Activated naive CD4-positive, alpha-beta T cell treated with anti-CD3 and anti-CD28 coated beads, Interleukin-2, amount 50 U/mL, for 24 hours (primary cell): ENCODE measurements around the gene ITFG1.
"Not testable (repeated sequence)": the region's sequence is repeated elsewhere in the genome, so short reads cannot be mapped to it uniquely, and the experiment has no call there.

Experiments
- H3K27ac Mint-ChIP-seq: one replicate; pipeline ENCODE4 v1.8.0; 2021; ENCODE audit warnings: mild to moderate bottlenecking, mixed read lengths
- H3K27me3 Mint-ChIP-seq: one replicate; pipeline ENCODE4 v1.8.0; 2021; ENCODE audit warnings: mixed read lengths
- H3K36me3 Mint-ChIP-seq: one replicate; pipeline ENCODE4 v1.8.0; 2021; ENCODE audit warnings: mixed read lengths
- H3K4me1 Mint-ChIP-seq: one replicate; pipeline ENCODE4 v1.8.0; 2021; ENCODE audit warnings: mixed read lengths
- H3K4me3 Mint-ChIP-seq: one replicate; pipeline ENCODE4 v1.8.0; 2021; ENCODE audit warnings: mild to moderate bottlenecking, mixed read lengths
- H3K9me3 Mint-ChIP-seq: one replicate; pipeline ENCODE4 v1.8.0; 2021; ENCODE audit warnings: mixed read lengths

Gene ITFG1

DNA sequence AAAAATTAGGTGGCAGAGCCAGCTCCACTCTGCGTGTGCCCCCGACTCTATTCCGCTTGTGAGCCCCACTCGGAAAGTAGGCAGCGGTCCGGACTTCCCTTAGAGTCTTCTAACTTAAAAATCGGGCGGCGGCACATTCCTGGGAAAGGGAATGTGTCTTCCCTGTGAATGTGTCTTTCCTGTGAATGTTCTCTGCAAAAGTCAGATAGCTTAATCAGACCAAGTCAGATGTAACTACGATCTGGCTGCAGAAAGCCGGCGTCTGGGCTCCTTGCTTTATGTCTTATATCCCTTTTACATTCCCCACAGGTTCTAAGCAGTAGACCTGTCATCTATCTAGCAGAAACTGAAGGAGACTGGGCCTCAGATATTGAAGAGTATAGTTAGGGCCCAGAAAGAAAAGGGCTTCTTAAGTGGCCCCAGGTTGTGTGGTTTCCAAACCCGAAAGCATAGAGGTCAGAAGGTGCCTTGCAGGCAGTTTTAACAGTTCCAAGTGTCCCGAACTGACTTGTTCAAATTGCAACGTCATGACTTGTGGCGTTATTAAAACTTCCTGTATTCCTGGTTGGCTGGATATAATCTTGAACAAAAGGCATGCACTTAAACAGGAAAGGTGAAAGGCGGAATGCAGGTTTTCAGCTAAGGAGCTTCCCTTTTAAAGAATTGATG, 869 bp upstream of the ITFG1 start:
- H3K4me1 Mint-ChIP-seq = peaks cover 75% of the 10 kb centered on the region
- no peaks in the 10 kb centered on the region for H3K27me3 Mint-ChIP-seq
- peak overlapping the region; percentile 90 for H3K4me3 Mint-ChIP-seq
- no peaks in the 10 kb centered on the region for H3K9me3 Mint-ChIP-seq
- H3K36me3 Mint-ChIP-seq = peaks cover 6% of the 10 kb centered on the region
- H3K27ac Mint-ChIP-seq = peak overlapping the region; percentile 93

DNA sequence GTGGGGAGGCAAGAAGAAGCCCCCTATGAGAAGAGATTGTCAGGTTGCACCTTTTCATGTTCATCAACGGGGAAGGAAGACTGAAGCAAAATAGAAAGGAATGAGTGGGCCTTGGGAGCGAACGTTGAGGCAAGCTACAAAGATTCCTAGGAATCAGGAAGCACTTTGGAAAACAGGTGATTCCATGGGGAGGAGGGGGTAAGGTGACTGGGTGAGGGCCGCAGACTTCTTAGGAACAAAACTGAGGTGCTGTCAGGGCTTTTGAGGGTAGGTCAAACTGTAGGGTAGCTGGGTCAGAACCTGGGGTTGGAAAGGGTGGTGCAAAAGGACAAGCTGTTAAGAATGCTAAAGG, 528 bp downstream of the ITFG1 start:
- H3K4me1 Mint-ChIP-seq = peaks cover 66% of the 10 kb centered on the region
- H3K27ac Mint-ChIP-seq = peak overlapping the region; percentile 91
- no peaks in the 10 kb centered on the region for H3K27me3 Mint-ChIP-seq
- peak overlapping the region; percentile 90 for H3K4me3 Mint-ChIP-seq
- H3K9me3 Mint-ChIP-seq = no peaks in the 10 kb centered on the region
- H3K36me3 Mint-ChIP-seq = peaks cover 6% of the 10 kb centered on the region

GRCh38 chr16:47459603-47460002, 1.3 kb downstream of the ITFG1 start:
- Mint-ChIP-seq H3K27me3 (no peaks in the 10 kb centered on the region), H3K4me3 (peak overlapping the region; percentile 90), H3K9me3 (no peaks in the 10 kb centered on the region), H3K36me3 (peaks cover 9% of the 10 kb centered on the region), H3K4me1 (peaks cover 66% of the 10 kb centered on the region), H3K27ac (peak overlapping the region; percentile 91)

GRCh38 chr16:47458331-47458730, 2.5 kb downstream of the ITFG1 start:
- H3K27ac Mint-ChIP-seq = no peak overlapping the region
- no peaks in the 10 kb centered on the region for H3K9me3 Mint-ChIP-seq
- H3K36me3 Mint-ChIP-seq = peaks cover 18% of the 10 kb centered on the region
- peaks cover 64% of the 10 kb centered on the region for H3K4me1 Mint-ChIP-seq
- H3K4me3 Mint-ChIP-seq = peak overlapping the region; percentile 4
- no peaks in the 10 kb centered on the region for H3K27me3 Mint-ChIP-seq

- Mint-ChIP-seq H3K27me3 (no peaks in the 10 kb centered on the region), H3K9me3 (no peaks in the 10 kb centered on the region), H3K27ac (no peak overlapping the region), H3K4me3 (no peak overlapping the region), H3K36me3 (peaks cover 31% of the 10 kb centered on the region), H3K4me1 (peaks cover 36% of the 10 kb centered on the region)
Observed at GRCh38 chr16:47449788-47450187, 11.1 kb downstream of the ITFG1 start.

GRCh38 chr16:47448830-47449575, 11.9 kb downstream of the ITFG1 start:
- H3K4me3 Mint-ChIP-seq = no peak overlapping the region
- H3K27ac Mint-ChIP-seq = no peak overlapping the region
- peaks cover 29% of the 10 kb centered on the region for H3K36me3 Mint-ChIP-seq
- no peaks in the 10 kb centered on the region for H3K9me3 Mint-ChIP-seq
- no peaks in the 10 kb centered on the region for H3K27me3 Mint-ChIP-seq
- peaks cover 33% of the 10 kb centered on the region for H3K4me1 Mint-ChIP-seq

GRCh38 chr16:47446431-47446830, 14.4 kb downstream of the ITFG1 start:
- Mint-ChIP-seq H3K27ac (no peak overlapping the region), H3K4me1 (peaks cover 38% of the 10 kb centered on the region), H3K4me3 (no peak overlapping the region), H3K27me3 (no peaks in the 10 kb centered on the region), H3K36me3 (peaks cover 28% of the 10 kb centered on the region), H3K9me3 (no peaks in the 10 kb centered on the region)

GRCh38 chr16:47442884-47443283, 18.0 kb downstream of the ITFG1 start:
- H3K4me3 Mint-ChIP-seq, H3K27ac Mint-ChIP-seq, H3K27me3 Mint-ChIP-seq, H3K9me3 Mint-ChIP-seq: not testable (repeated sequence)
- peaks cover 31% of the 10 kb centered on the region for H3K36me3 Mint-ChIP-seq
- H3K4me1 Mint-ChIP-seq = peaks cover 39% of the 10 kb centered on the region

DNA sequence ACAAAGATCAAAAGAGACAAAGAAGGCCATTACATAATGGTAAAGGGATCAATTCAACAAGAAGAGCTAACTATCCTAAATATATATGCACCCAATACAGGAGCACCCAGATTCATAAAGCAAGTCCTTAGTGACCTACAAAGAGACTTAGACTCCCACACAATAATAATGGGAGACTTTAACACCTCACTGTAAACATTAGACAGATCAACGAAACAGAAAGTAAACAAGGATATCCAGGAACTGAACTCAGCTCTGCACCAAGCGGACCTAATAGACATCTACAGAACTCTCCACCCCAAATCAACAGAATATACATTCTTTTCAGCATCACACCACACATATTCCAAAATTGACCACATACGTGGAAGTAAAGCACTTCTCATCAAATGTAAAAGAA, 20.8 kb downstream of the ITFG1 start:
- H3K4me3 Mint-ChIP-seq, H3K9me3 Mint-ChIP-seq, H3K27me3 Mint-ChIP-seq, H3K27ac Mint-ChIP-seq: not testable (repeated sequence)
- Mint-ChIP-seq H3K4me1 (peaks cover 36% of the 10 kb centered on the region), H3K36me3 (peaks cover 32% of the 10 kb centered on the region)

DNA sequence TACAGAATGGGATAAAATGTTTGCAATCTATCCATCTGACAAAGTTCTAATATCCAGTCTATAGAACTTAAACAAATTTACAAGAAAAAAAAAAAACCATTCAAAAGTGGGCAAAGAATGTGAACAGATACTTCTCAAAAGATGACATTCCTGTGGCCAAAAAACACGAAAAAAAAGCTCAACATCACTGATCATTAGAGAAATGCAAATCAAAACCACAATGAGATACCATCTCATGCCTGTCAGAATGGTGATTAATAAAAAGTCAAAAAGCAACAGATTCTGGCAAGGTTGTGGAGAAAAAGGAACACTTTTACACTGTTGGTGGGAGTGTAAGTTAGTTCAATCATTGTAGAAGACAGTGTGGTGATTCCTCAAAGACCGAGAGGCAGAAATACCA, 26.6 kb downstream of the ITFG1 start:
- H3K4me3 Mint-ChIP-seq, H3K27me3 Mint-ChIP-seq, H3K27ac Mint-ChIP-seq, H3K9me3 Mint-ChIP-seq: not testable (repeated sequence)
- Mint-ChIP-seq H3K36me3 (peaks cover 24% of the 10 kb centered on the region), H3K4me1 (peaks cover 29% of the 10 kb centered on the region)

DNA sequence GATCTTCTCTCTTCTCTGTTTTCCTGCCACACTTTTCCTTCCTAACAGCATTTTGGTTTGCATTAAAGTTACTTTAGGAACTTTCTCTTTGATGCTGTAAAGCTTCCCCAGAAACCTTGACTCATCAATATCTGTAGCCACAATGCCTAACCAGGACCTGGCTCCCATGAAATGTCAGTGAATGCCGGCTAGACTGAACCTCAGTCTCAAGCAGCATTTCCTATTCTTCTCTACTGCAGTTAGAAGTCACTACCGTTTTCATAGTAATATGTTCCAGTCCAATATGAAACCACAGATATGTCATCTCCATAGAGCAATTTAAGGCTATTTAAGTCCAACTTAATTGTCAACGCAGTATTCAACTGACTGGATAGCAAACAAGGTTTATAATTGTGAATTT, 28.9 kb downstream of the ITFG1 start:
- Mint-ChIP-seq H3K36me3 (peaks cover 25% of the 10 kb centered on the region), H3K27me3 (no peaks in the 10 kb centered on the region), H3K4me3 (no peak overlapping the region), H3K9me3 (no peaks in the 10 kb centered on the region), H3K4me1 (peaks cover 21% of the 10 kb centered on the region), H3K27ac (no peak overlapping the region)

GRCh38 chr16:47426806-47427205, 34.1 kb downstream of the ITFG1 start:
- Mint-ChIP-seq H3K4me3 (no peak overlapping the region), H3K36me3 (peaks cover 38% of the 10 kb centered on the region), H3K9me3 (no peaks in the 10 kb centered on the region), H3K4me1 (peaks cover 2% of the 10 kb centered on the region), H3K27ac (no peak overlapping the region), H3K27me3 (no peaks in the 10 kb centered on the region)

- no peaks in the 10 kb centered on the region for H3K27me3 Mint-ChIP-seq
- no peak overlapping the region for H3K27ac Mint-ChIP-seq
- no peak overlapping the region for H3K4me3 Mint-ChIP-seq
- peaks cover 42% of the 10 kb centered on the region for H3K36me3 Mint-ChIP-seq
- H3K9me3 Mint-ChIP-seq = no peaks in the 10 kb centered on the region
- no peaks in the 10 kb centered on the region for H3K4me1 Mint-ChIP-seq
Observed at GRCh38 chr16:47424846-47425245, 36.0 kb downstream of the ITFG1 start.

DNA sequence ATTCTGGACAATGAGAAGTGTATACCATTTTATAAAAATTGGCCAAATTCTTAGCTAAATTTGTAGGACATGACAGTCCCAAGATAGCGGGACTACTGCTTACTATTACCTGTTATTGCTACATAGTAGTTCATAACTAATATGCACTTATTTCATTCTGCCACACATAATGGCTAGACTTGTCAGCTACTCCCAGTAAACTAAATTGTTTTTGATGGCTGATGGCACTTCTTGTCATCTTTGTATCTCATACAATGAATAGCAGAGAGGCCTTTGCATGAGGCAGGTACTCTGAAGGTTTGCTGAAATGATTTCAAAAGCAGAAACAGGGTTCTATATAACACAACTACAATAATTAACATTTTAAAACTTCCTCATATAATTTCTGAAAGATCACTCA, 44.0 kb downstream of the ITFG1 start:
- Mint-ChIP-seq H3K4me1 (peaks cover 13% of the 10 kb centered on the region), H3K27ac (peak overlapping the region; percentile 43), H3K9me3 (no peaks in the 10 kb centered on the region), H3K36me3 (peaks cover 35% of the 10 kb centered on the region), H3K27me3 (no peaks in the 10 kb centered on the region), H3K4me3 (no peak overlapping the region)

DNA sequence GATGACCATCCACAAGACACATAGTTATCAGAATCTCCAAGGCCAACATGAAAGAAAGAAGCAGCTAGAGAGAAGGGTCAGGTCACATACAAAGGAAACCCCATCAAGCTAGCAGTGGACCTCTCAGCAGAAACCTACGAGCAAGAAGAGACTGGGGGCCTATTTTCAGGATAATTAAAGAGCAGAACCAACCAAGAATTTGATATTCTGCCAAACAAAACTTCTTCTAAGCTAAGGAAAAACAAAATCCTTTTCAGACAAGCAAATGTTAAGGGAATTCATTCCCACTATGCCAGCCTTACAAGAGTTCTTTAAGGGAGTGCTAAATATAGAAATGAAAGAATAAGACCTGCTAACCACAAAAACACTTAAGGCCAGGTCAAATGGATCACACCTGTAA, 47.8 kb downstream of the ITFG1 start:
- Mint-ChIP-seq H3K4me1 (peaks cover 27% of the 10 kb centered on the region), H3K4me3 (no peak overlapping the region), H3K9me3 (no peaks in the 10 kb centered on the region), H3K36me3 (peaks cover 22% of the 10 kb centered on the region), H3K27ac (no peak overlapping the region), H3K27me3 (no peaks in the 10 kb centered on the region)

GRCh38 chr16:47408491-47408890, 52.4 kb downstream of the ITFG1 start:
- Mint-ChIP-seq H3K9me3 (no peaks in the 10 kb centered on the region), H3K36me3 (peaks cover 24% of the 10 kb centered on the region), H3K4me1 (peaks cover 27% of the 10 kb centered on the region), H3K27me3 (no peaks in the 10 kb centered on the region), H3K27ac (no peak overlapping the region), H3K4me3 (no peak overlapping the region)
